H1 (cell line): ENCODE measurements around the gene PTPRT. TPM values are rescaled to one million over a fixed set of nuclear protein-coding genes. Genes with fewer than 3 reads are reported as not detected.

Experiments used
- CTCF ChIA-PET: fragments of 300-600 bp; sonication (Branson Sonifier 250); formaldehyde crosslinking; loops from one replicate; lab custom pipeline; 2021; ENCODE audit not compliant: partially characterized antibody; lab: Charles Lee
- POLR2A ChIA-PET: fragments of 300-600 bp; sonication (Branson Sonifier 250); formaldehyde crosslinking; loops from one replicate; lab custom pipeline; 2021; ENCODE audit warnings: inconsistent platforms; ENCODE audit not compliant: partially characterized antibody; lab: Charles Lee
- DNase-seq, 2 experiments: peaks; one replicate each; pipeline versions ENCODE4 v3.0.0 to v3.0.0-alpha.2; 2010 to 2022; ENCODE audit warnings: low spot score in 2 of 2, low read depth in 1 of 2, mixed read lengths in 1 of 2
- FAIRE-seq: peaks from 2 replicates; lab custom pipeline; 2011; peaks lifted over from hg19 to GRCh38; lab: Jason Lieb, UNC
- H2AFZ ChIP-seq: 2 replicates; pipeline ENCODE4 v1.8.1; 2012; ENCODE audit warnings: low read length, inconsistent platforms
- H2AK5ac ChIP-seq: 2 replicates; pipeline ENCODE4 v1.6.1; 2013; ENCODE audit warnings: low read depth, low read length
- H2BK120ac ChIP-seq: replicated peaks from 2 replicates; pipeline ENCODE3; 2013; ENCODE audit warnings: low read depth, low read length, inconsistent platforms
- H2BK12ac ChIP-seq: 2 replicates; pipeline ENCODE4 v1.6.1; 2013; ENCODE audit warnings: low read depth, low read length
- H2BK15ac ChIP-seq: 2 replicates; pipeline ENCODE4 v1.6.1; 2013; ENCODE audit warnings: low read length
- H2BK20ac ChIP-seq: 2 replicates; pipeline ENCODE4 v1.6.1; 2013; ENCODE audit warnings: low read length
- H2BK5ac ChIP-seq: 2 replicates; pipeline ENCODE4 v1.6.1; 2013; ENCODE audit warnings: low read depth, low read length
- H3K14ac ChIP-seq: 2 replicates; pipeline ENCODE4 v1.6.1; 2013; ENCODE audit warnings: inconsistent platforms; ENCODE audit not compliant: insufficient read length
- H3K18ac ChIP-seq: 2 replicates; pipeline ENCODE4 v1.6.1; 2013; ENCODE audit warnings: low read length; ENCODE audit errors: extremely low read depth
- H3K23ac ChIP-seq: 2 replicates; pipeline ENCODE4 v1.6.1; 2013; ENCODE audit warnings: inconsistent platforms; ENCODE audit not compliant: insufficient read length
- H3K23me2 ChIP-seq: 2 replicates; pipeline ENCODE4 v1.6.1; 2013; ENCODE audit warnings: low read depth, low read length
- H3K27ac ChIP-seq: 2 replicates; pipeline ENCODE4 v1.6.1; 2011; ENCODE audit warnings: low read depth, low read length, inconsistent platforms
- H3K27me3 ChIP-seq, 4 experiments: replicated peaks in 1 of 4; 1 replicate in 1 of 4; 2 replicates in 3 of 4; pipeline versions ENCODE4 v1.6.1 to v1.8.1; 2011 to 2013; ENCODE audit warnings: low read length in 3 of 4, mild to moderate bottlenecking in 3 of 4, inconsistent platforms in 2 of 4, mixed read lengths in 2 of 4, moderate library complexity in 1 of 4; ENCODE audit not compliant: control insufficient read depth in 3 of 4, insufficient read depth in 3 of 4; ENCODE audit errors: extremely low read depth in 1 of 4
- H3K36me3 ChIP-seq, 4 experiments: 2 replicates each; pipeline versions ENCODE4 v1.6.1 to v1.8.1; 2011 to 2013; ENCODE audit warnings: mild to moderate bottlenecking in 4 of 4, low read length in 3 of 4, moderate library complexity in 2 of 4, control low read depth in 1 of 4, inconsistent platforms in 1 of 4; ENCODE audit not compliant: insufficient read depth in 4 of 4, control insufficient read depth in 2 of 4
- H3K4ac ChIP-seq: replicated peaks from 2 replicates; pipeline ENCODE3; 2013; ENCODE audit warnings: low read length, low read depth, mixed read lengths, inconsistent platforms; ENCODE audit not compliant: insufficient read length
- H3K4me1 ChIP-seq, 4 experiments: replicated peaks in 1 of 4; 1 replicate in 1 of 4; 2 replicates in 3 of 4; pipeline versions ENCODE4 v1.6.1 to v1.8.1; 2011 to 2013; ENCODE audit warnings: low read length in 3 of 4, inconsistent platforms in 2 of 4, mixed read lengths in 1 of 4; ENCODE audit not compliant: insufficient read depth in 4 of 4, control insufficient read depth in 3 of 4
- H3K4me2 ChIP-seq, 2 experiments: 2 replicates each; pipeline versions ENCODE4 v1.6.1 to v1.8.1; 2011 to 2013; ENCODE audit warnings: low read depth in 2 of 2, low read length in 2 of 2, control low read depth in 1 of 2, inconsistent platforms in 1 of 2, mild to moderate bottlenecking in 1 of 2; ENCODE audit not compliant: insufficient read depth in 1 of 2
- H3K4me3 ChIP-seq, 4 experiments: fragments of 200-600, 300-600 bp in 1 of 4; sonication (generic), shearing (Covaris generic), sonication (Bioruptor Twin) in 1 of 4; 2 replicates each; pipeline versions ENCODE4 v1.5.1 to v1.8.1; 2011 to 2016; ENCODE audit warnings: low read length in 4 of 4, low read depth in 3 of 4, control low read depth in 2 of 4, inconsistent platforms in 2 of 4, mild to moderate bottlenecking in 2 of 4, mixed read lengths in 1 of 4, moderate library complexity in 1 of 4; ENCODE audit not compliant: insufficient read depth in 2 of 4; ENCODE audit errors: extremely low read depth in 1 of 4
- H3K56ac ChIP-seq: replicated peaks from 2 replicates; pipeline ENCODE3; 2013; ENCODE audit warnings: low read depth, mild to moderate bottlenecking, mixed read lengths, low read length, inconsistent platforms; ENCODE audit not compliant: insufficient read length
- H3K79me1 ChIP-seq: 2 replicates; pipeline ENCODE4 v1.6.1; 2013; ENCODE audit warnings: low read depth, low read length, control low read depth
- H3K79me2 ChIP-seq, 2 experiments: 2 replicates each; pipeline versions ENCODE4 v1.6.1 to v1.8.1; 2012 to 2013; ENCODE audit warnings: low read length in 2 of 2, mild to moderate bottlenecking in 2 of 2, inconsistent platforms in 1 of 2; ENCODE audit not compliant: insufficient read depth in 2 of 2, control insufficient read depth in 1 of 2
- H3K9ac ChIP-seq, 4 experiments: replicated peaks in 1 of 4; 1 replicate in 1 of 4; 2 replicates in 3 of 4; pipeline versions ENCODE4 v1.6.1 to v1.8.1; 2011 to 2013; ENCODE audit warnings: low read depth in 3 of 4, low read length in 3 of 4, control low read depth in 2 of 4, mild to moderate bottlenecking in 2 of 4, moderate library complexity in 2 of 4, inconsistent platforms in 1 of 4; ENCODE audit errors: extremely low read depth in 1 of 4
- H3K9me3 ChIP-seq, 2 experiments: 2 replicates each; pipeline versions ENCODE4 v1.6.1 to v1.8.1; 2012 to 2013; ENCODE audit warnings: mild to moderate bottlenecking in 2 of 2, moderate library complexity in 2 of 2, control low read depth in 1 of 2, inconsistent platforms in 1 of 2, low read depth in 1 of 2, low read length in 1 of 2, mixed read lengths in 1 of 2; ENCODE audit not compliant: insufficient read depth in 2 of 2
- H4K20me1 ChIP-seq, 2 experiments: replicated peaks in 1 of 2; 2 replicates each; pipeline versions ENCODE3 to v1.8.1; 2011 to 2013; ENCODE audit warnings: inconsistent platforms in 2 of 2, low read length in 2 of 2, mild to moderate bottlenecking in 1 of 2; ENCODE audit not compliant: insufficient read depth in 2 of 2, control insufficient read depth in 1 of 2
- H4K5ac ChIP-seq: 2 replicates; pipeline ENCODE4 v1.6.1; 2013; ENCODE audit warnings: low read length, low read depth, mixed read lengths, inconsistent platforms; ENCODE audit not compliant: insufficient read length
- H4K8ac ChIP-seq: 2 replicates; pipeline ENCODE4 v1.8.0; 2013; ENCODE audit warnings: mild to moderate bottlenecking, moderate library complexity, low read length, inconsistent platforms; ENCODE audit not compliant: insufficient read depth; ENCODE audit errors: extremely low read depth
- H4K91ac ChIP-seq: replicated peaks from 2 replicates; pipeline ENCODE3; 2013; ENCODE audit warnings: low read length, mixed read lengths, inconsistent platforms; ENCODE audit not compliant: insufficient read length
- BCL11A ChIP-seq, 2 experiments: IDR thresholded peaks; one replicate each; pipeline ENCODE4 v1.6.1; 2011; ENCODE audit warnings: low read depth in 2 of 2, low read length in 2 of 2, mild to moderate bottlenecking in 2 of 2
- EP300 ChIP-seq, 2 experiments: IDR thresholded peaks; 1 replicate in 1 of 2; 2 replicates in 1 of 2; pipeline ENCODE4 v1.6.1; 2011 to 2012; ENCODE audit warnings: low read depth in 2 of 2, low read length in 2 of 2, mild to moderate bottlenecking in 2 of 2, borderline replicate concordance in 1 of 2, inconsistent platforms in 1 of 2, moderate library complexity in 1 of 2
- EZH2 ChIP-seq: fragments of 200-600 bp; sonication (generic); IDR thresholded peaks from 2 replicates; pipeline ENCODE4 v1.7.1; 2012; ENCODE audit warnings: low read depth, mild to moderate bottlenecking, moderate library complexity, low read length, inconsistent platforms; ENCODE audit not compliant: severe bottlenecking
- HDAC6 ChIP-seq: IDR thresholded peaks from one replicate; pipeline ENCODE4 v1.7.1; 2012; ENCODE audit warnings: low read depth, mild to moderate bottlenecking, inconsistent platforms, low read length, moderate library complexity
- KDM4A ChIP-seq: IDR thresholded peaks from one replicate; pipeline ENCODE4 v1.7.1; 2012; ENCODE audit warnings: low read depth, mild to moderate bottlenecking, moderate library complexity, low read length, inconsistent platforms; ENCODE audit not compliant: severe bottlenecking
- PHF8 ChIP-seq: fragments of 200-600 bp; sonication (generic); conservative IDR thresholded peaks from 2 replicates; pipeline ENCODE4 v1.7.1; 2012; ENCODE audit warnings: low read depth, mild to moderate bottlenecking, inconsistent platforms, low read length, moderate library complexity
- POLR2A ChIP-seq, 2 experiments: IDR thresholded peaks; 1 replicate in 1 of 2; 2 replicates in 1 of 2; pipeline ENCODE4 v1.6.1; 2011; ENCODE audit warnings: low read depth in 2 of 2, low read length in 2 of 2, mild to moderate bottlenecking in 2 of 2; ENCODE audit errors: control extremely low read depth in 1 of 2
- SAP30 ChIP-seq: fragments of 300-600 bp; sonication (generic); IDR thresholded peaks from 2 replicates; pipeline ENCODE4 v1.7.1; 2012; ENCODE audit warnings: low read length, moderate library complexity, mild to moderate bottlenecking, inconsistent platforms; ENCODE audit not compliant: insufficient read depth, insufficient replicate concordance
- SIX5 ChIP-seq: IDR thresholded peaks from 2 replicates; pipeline ENCODE4 v1.6.1; 2011; ENCODE audit warnings: mild to moderate bottlenecking, low read depth, low read length
- TAF1 ChIP-seq: IDR thresholded peaks from 2 replicates; pipeline ENCODE4 v1.6.1; 2011; ENCODE audit warnings: mild to moderate bottlenecking, low read depth, low read length
- TAF7 ChIP-seq: optimal IDR thresholded peaks from 2 replicates; pipeline ENCODE3; 2011; ENCODE audit warnings: low read depth, mild to moderate bottlenecking, inconsistent platforms, low read length, moderate library complexity, borderline replicate concordance
- WGBS, 2 experiments: shearing (Covaris generic) in 1 of 2; methylation state at CpG; one replicate each; pipeline versions ENCODE4 v1.1.6 to v1.1.7; 2013 to 2015; ENCODE audit warnings: low lambda C conversion rate in 2 of 2, mixed read lengths in 2 of 2, inconsistent platforms in 1 of 2, low coverage in 1 of 2, missing lambda C conversion rate in 1 of 2; ENCODE audit not compliant: insufficient replicate concordance in 2 of 2, insufficient coverage in 1 of 2, insufficient read length in 1 of 2; ENCODE audit errors: extremely low coverage in 1 of 2, missing lambda C conversion rate in 1 of 2; 5-methylcytosine and 5-hydroxymethylcytosine counted together
- polyA plus RNA-seq, 7 experiments: library from polyadenylated mRNA; depleted of rRNA in 3 of 7; stranded (reverse) in 5 of 7; unstranded in 2 of 7; fragments of >200 nt in 5 of 7; fragments of 200-250 nt in 2 of 7; gene quantifications; 1 replicate in 5 of 7; 2 replicates in 1 of 7; 4 replicates in 1 of 7; pipeline versions ENCODE4 v1.2.1 to v1.2.3, GENCODE V29; 2011 to 2013; ENCODE audit warnings: missing spikeins in 2 of 7, mixed read lengths in 2 of 7
- total RNA-seq: library from RNA; stranded (reverse); fragmentation: NEBNext Ultra II Directional; extraction: Animal tissue kit (Norgen Biotek cat#: 25700); gene quantifications from 2 replicates; pipeline ENCODE4 v1.2.1, GENCODE V29; 2021
- TF ChIP-seq, protein P1 (sequence below), 3 experiments: IDR thresholded peaks; 1 replicate in 2 of 3; 2 replicates in 1 of 3; pipeline versions ENCODE4 v1.5.1 to v1.6.1; 2011; ENCODE audit warnings: low read length in 3 of 3, mild to moderate bottlenecking in 3 of 3, inconsistent platforms in 2 of 3, low read depth in 1 of 3, moderate library complexity in 1 of 3; ENCODE audit not compliant: insufficient read depth in 1 of 3; ENCODE audit errors: control extremely low read depth in 1 of 3

The PTPRT gene
- total and polyA plus RNA-seq, 2 of the 8 experiments (the other 6 are each of a cell fraction or from before 2014, with no cell fraction given): 0.33 to 1.8 TPM

DNA sequence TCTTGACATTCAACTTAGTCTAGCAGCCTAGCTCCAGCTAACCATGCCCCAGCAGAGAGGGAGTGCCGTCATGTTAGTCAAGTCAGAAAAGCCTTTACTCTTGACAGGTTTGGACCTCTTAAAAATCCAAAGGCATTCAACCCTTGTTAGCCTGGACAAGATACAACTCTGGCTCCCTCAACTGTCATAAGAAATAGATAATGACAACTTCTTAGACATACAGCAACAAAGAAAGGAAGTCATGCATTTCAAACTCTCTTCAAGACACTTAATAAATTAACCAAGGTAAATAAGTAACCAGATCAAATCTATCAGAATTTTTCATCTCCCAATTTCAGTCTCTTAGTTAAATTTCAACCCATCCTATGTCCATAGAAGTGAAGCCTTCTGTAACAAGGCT lies 22.7 kb downstream of the PTPRT start:
- Histone ChIP-seq H3K23ac (no peak overlapping the region), H3K79me2 (no peaks in the 10 kb centered on the region), H4K20me1 (no peaks in the 10 kb centered on the region), H3K23me2 (no peaks in the 10 kb centered on the region), H3K18ac (no peak overlapping the region), H3K36me3 (no peaks in the 10 kb centered on the region), H4K5ac (no peak overlapping the region), H2AFZ (no peak overlapping the region), H3K4ac (no peak overlapping the region), H4K8ac (no peak overlapping the region), H3K56ac (no peak overlapping the region), H2AK5ac (no peak overlapping the region), H2BK120ac (no peak overlapping the region), H3K9me3 (no peaks in the 10 kb centered on the region), H2BK20ac (no peak overlapping the region), H2BK5ac (no peak overlapping the region), H4K91ac (no peak overlapping the region), H3K4me2 (no peak overlapping the region), H3K14ac (no peak overlapping the region), H3K79me1 (no peaks in the 10 kb centered on the region), H2BK15ac (no peak overlapping the region), H3K9ac (no peak overlapping the region), H3K4me1 (no peaks in the 10 kb centered on the region), H3K27ac (no peak overlapping the region), H3K4me3 (no peak overlapping the region), H3K27me3 (no peaks in the 10 kb centered on the region), H2BK12ac (no peak overlapping the region)
- ChIA-PET POLR2A (no interaction called here), CTCF (no interaction called here)
- FAIRE-seq: no peak
- 69% methylated on average over 1 of the region's 1 CpG; no CpG with 5 or more reads in 1 of the 2 experiments for WGBS, 2 experiments
- TF ChIP-seq EP300 (IDR thresholded peaks at IDR 0.05; ENCODE audit: borderline replicate concordance in 1 of 2, low read depth in 2 of 2, low read length in 2 of 2) (no peak), SAP30 (no peak), HDAC6 (no peak), PHF8 (no peak), EZH2 (no peak), POLR2A (IDR thresholded peaks at IDR 0.05; ENCODE audit: control extremely low read depth in 1 of 2, low read depth in 2 of 2, low read length in 2 of 2) (no peak), SIX5 (no peak), BCL11A (IDR thresholded peaks at IDR 0.05; ENCODE audit: low read depth in 2 of 2, low read length in 2 of 2) (no peak), TAF1 (no peak), KDM4A (no peak), TAF7 (no peak)
- TF ChIP-seq, protein P1, sequence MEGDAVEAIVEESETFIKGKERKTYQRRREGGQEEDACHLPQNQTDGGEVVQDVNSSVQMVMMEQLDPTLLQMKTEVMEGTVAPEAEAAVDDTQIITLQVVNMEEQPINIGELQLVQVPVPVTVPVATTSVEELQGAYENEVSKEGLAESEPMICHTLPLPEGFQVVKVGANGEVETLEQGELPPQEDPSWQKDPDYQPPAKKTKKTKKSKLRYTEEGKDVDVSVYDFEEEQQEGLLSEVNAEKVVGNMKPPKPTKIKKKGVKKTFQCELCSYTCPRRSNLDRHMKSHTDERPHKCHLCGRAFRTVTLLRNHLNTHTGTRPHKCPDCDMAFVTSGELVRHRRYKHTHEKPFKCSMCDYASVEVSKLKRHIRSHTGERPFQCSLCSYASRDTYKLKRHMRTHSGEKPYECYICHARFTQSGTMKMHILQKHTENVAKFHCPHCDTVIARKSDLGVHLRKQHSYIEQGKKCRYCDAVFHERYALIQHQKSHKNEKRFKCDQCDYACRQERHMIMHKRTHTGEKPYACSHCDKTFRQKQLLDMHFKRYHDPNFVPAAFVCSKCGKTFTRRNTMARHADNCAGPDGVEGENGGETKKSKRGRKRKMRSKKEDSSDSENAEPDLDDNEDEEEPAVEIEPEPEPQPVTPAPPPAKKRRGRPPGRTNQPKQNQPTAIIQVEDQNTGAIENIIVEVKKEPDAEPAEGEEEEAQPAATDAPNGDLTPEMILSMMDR (IDR thresholded peaks at IDR 0.05; ENCODE audit: control extremely low read depth in 1 of 3, insufficient read depth in 1 of 3, low read depth in 1 of 3, low read length in 3 of 3): no peak
- no peak for DNase-seq
